Renal cortical epithelial cell (primary cell): ENCODE measurements around the gene CNGB1. TPM values are rescaled to one million over a fixed set of nuclear protein-coding genes. Genes with fewer than 3 reads are reported as not detected.
"Not testable (repeated sequence)": the region's sequence is repeated elsewhere in the genome, so short reads cannot be mapped to it uniquely, and the experiment has no call there.

ENCODE experiments used
- DNase-seq: peaks from one replicate; pipeline ENCODE4 v3.0.0-alpha.2; 2011; ENCODE audit warnings: low read depth
- total RNA-seq: library from RNA; depleted of rRNA; stranded (reverse); fragments of >200 nt; gene quantifications from 2 replicates; pipeline ENCODE4 v1.2.3, GENCODE V29; 2014

Gene CNGB1
- total RNA-seq, 1 donor from 2014 or later = 0.60 TPM

DNA sequence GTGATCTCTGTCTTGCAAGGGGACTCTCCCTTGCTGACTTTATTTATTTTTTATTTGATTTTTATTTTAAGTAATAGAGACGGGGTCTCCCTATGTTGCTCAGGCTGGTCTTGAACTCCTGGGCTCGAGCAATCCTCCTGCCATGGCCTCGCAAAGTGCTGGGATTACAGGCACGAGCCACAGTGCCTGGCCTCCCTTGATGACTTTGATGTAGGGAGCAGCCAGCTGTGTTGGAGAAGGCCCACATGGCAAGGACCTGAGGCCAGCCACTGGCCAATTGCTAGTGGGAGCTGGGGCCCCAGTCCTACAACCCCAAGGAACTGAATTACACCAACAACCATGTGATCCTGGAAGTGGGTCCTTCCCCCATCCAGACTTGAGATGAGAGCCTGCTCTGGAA is 81.8 kb downstream of the CNGB1 start:
- DNase-seq = no peak

DNA sequence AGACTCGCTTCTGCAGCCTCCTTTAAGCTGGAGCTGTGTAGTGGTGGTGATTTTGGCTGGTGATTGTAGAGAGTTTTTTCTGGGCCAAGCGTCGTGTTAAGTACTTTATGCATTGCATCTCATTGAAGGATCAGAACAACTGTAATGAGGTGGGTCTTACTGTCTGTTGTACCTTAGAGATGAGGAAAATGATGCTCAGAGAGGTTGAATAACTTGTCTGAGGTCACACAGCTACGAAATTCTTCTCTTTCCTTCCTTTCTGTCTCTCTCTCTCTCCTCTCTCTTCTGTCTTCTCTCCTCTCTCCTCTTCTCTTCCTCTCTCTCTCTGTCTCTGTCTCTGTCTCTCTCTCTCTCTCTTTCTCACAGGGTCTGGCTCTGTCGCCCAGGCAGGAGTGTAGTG is 82.8 kb downstream of the CNGB1 start:
- DNase-seq = no peak

DNA sequence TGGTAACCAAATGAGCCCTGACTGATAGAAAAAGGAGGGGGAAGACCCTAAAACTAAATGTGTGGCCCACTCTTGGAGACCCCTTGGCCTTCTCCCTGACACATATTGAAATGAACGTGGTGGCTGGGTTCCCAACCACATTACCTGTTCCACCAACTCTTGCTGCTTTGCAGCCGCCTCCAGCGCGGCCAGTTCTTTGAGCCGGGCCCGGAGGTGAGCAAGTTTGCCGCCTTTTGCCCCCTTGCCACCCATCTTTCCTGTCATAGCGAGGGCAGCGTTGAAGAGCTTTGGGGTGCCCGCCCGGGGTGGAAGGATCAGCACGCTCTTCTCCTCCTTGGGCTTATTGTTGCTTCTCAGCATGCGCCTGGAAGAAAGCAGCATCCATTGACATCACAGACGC is 83.2 kb downstream of the CNGB1 start:
- DNase-seq = no peak

DNA sequence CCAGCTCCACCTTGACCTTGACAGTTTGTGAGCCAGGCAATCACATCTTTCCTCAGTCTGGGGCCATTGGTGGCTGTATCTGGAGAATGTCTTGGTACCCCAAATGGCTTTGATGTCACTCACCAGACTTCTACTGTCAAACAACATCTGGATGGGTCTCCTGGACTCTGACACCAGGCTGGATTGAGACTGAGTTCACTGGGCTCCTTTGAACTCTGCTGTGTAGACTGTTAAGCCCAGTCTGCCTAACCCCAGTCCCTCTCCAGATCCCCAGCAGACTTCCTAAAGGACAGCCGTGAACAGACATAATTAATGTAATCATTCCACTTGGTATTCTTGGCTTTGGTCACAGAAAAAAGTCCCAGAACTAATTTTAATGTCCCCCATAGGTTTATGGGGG is 84.5 kb downstream of the CNGB1 start:
- no peak for DNase-seq

DNA sequence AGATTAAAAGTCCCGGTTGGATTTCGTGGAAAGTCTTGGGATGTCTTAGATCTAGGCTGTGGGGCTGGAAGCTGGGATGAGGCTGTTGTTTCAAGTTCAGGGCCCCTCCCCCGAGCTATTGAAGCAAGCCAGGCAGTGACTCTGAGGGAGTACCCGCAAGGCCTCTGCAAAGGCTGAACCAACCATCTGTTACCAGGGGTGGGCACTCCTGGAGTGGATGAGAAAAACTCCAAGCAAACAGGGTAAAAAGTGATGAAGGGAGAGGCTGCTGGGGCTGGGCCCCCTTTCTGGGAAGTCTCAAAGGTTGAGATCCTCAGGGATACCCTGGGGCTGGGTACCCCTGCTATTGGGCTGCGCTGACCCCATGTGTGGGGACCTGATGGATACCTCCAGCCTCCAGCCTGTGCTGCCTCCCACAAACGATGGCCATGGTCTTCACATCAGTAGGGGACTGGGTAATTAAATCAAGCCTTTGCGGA is 86.2 kb downstream of the CNGB1 start:
- DNase-seq = no peak

DNA sequence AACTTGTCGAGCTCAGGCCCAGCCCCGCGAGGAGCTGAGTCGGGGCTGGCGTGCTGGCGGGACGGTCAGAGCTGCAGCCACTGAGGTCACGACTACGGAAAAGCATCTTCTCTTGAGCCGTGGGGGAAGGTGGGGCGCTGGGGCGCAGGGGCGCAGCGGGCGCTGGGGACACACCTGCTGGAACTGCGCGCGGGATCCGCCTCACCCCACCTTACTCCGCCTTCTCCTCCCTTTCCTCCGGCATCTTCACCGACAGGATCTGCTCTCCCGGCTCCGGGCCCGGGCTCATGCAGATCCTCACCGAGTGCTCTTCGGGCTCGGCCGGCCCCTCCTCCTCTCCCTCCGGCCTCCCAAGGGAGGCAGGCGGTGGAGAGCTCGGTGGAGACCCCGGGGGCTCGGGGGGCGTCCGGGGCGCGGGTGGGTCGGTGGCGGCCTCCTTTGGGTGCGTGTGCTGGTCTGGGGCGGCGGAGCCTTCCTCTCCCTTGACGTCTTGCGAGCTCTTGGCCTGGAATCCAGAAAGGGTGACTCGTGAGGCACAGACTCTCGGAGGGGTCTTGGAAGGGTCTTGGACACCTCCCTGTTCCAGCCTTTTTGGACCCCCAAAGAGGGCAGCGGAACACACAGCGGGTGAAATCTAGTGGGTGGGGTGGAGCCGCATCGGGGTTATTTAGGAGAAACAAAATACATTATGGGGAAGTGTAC is 86.8 kb downstream of the CNGB1 start:
- no peak for DNase-seq

DNA sequence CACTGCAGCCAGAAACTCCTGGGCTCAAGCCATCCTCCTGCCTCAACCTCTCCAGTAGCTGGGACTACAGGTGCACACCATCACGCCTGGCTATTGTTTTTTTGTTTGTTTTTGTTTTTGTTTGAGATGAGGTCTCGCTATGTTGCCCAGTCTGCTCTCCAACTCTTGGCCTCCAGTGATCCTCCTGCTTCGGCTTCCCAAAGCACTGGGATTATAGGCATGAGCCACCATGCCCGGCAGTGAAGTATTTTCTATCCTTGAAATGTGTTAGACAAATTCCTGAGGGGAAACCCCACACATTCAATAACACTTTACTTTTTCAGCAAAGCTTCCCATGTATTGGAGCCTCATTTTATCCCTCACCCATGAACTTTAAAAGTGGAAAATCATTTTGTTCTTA is 87.4 kb downstream of the CNGB1 start:
- DNase-seq = no peak

DNA sequence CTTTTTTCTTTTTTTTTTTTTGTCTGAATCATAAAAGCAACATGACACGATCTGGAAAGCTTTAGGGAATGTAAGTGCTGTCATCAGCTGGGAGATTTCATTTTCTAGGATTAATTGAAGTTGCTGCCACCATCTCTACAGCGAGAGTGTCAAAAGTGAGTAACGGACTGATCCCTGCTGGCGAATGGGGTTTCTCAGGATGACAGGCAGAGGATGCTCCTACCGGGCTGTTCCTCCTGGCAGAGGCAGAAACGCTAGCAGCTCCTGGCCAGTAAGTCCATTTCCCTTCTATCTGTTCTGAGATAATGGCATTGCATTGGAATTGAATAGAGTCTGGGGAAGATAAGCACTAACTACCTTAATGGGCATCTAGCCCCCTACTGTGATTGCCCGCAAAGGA is 88.1 kb downstream of the CNGB1 start:
- no peak for DNase-seq

DNA sequence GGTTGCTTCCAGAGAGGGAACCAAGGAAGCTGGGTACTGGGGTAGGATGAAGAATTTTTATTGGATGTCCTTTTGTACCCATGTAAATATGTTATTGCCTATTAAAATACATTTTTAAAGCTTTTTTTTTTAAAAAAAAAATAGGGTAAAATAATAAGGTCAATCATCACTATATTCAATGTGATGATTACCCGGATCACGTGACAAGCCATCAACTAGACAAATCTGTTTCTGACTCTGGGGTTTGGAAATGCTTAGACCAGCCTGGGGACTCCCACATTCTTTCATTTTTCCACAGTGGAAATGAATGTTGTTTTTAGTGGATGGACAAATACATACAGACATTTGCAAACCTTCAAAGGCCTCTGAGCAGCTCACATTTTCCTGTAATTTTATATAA is 88.7 kb downstream of the CNGB1 start:
- no peak for DNase-seq

DNA sequence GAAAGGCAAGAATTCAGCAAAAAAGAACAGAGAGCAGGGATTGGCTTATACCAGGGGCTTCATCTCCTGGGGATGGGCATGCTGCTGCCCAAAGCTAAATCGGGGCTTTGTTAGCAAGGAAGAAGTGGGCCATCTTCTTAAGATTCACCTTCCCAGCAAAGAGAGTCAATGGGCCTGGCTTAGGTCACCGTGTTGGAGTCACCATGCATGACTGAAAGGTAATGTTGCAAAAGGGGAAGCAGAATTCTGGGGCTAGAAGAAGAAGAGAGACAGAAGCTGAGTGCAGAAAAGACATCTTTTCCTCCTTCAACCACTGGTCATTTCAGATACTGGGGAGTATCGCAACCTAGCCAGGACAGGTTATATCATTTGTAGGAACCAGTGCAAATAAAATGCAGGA is 92.3 kb downstream of the CNGB1 start:
- no peak for DNase-seq

DNA sequence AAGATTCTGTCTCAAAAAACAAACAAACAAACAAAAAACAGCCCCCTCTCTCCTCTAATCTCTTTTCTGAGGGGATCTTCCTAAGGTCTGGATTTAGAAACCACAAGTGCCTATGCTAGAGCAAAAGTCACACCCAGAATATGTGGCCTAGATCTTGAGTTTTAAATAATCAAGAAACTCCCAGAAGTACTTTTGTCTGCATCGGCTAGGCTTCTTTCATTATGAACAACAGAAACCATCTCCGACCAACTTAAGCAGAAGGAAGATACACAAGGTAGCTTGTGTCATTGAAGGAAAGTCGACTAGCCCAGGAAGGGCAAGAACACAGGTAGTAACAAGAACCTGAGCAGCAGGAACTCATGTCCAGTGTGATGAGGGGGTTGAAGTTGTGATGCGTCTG is 94.7 kb downstream of the CNGB1 start:
- no peak for DNase-seq

DNA sequence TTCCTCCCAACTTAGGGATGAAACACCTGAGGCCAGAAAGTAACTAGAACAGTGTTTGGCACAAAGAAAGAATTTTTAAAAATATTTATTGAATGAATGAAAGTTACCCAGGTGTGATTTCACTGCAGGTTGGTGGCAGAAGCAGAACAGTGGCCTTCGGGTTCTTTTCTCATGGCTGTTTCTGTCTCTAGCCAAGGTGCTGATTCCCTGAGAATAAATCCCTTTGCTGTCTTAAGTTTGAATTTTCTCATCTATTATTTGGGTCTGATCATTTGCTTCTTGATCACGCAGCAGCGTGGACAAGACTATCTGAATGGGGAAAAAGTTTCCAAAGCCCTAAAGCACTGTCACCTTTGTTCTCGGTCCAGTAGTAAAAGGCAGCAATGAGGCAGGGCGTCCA is 95.6 kb downstream of the CNGB1 start:
- no peak for DNase-seq

DNA sequence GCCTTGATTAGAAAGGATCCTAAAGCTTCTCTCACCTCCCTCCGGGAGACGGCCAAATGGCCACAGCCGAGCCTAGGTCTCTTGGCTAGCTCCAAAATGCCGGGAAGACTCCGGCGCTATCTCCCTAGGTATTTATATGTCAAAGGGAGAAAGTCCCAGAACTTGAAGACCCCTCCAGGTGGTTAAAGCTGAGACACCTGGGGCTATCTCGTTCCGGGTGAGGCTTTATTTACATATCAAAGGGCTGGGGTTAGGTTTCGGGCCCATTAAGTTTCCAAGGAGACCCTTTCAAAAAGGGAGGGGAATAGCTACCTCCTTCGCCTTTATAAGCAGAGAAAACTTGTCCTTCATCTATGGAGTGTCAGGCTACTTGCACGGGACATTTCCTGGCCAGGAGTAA is 97.7 kb downstream of the CNGB1 start:
- no peak for DNase-seq

DNA sequence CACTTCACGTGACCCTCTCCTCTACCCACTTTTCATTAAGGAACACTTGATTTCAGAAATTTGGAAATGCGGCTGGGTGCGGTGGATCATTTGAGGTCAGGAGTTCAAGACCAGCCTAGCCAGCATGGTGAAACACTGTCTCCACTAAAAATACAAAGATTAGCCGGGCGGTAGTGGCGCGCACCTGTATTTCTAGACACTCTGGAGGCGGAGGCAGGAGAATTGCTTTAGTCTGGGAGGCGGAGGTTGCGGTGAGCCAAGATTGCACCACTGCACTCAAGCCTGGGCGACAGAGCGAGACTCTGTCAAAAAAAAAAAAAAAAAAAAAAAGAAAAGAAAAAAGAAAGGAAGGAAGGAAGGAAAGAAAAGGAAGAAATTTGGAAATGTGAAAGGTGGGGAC is 98.2 kb downstream of the CNGB1 start:
- DNase-seq = not testable (repeated sequence)

DNA sequence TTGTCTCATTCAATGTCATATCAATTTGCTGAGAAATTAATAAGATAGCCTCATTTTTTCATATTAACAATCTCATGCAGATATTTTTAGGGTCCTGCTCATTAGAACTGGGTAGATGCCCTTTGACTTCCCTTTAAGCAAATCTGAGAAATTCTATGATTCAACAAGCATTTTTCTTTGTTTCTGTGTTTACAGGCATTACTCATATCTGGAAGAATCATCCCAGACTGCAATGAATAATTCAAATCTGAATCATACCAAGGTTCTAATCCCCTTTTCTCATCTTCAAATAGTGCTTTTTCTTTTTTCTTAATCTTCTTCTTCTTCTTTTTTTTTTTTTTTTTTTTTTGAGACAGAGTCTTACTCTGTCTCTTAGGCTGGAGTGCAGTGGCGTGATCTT is 99.5 kb downstream of the CNGB1 start:
- DNase-seq = peak; percentile 71

DNA sequence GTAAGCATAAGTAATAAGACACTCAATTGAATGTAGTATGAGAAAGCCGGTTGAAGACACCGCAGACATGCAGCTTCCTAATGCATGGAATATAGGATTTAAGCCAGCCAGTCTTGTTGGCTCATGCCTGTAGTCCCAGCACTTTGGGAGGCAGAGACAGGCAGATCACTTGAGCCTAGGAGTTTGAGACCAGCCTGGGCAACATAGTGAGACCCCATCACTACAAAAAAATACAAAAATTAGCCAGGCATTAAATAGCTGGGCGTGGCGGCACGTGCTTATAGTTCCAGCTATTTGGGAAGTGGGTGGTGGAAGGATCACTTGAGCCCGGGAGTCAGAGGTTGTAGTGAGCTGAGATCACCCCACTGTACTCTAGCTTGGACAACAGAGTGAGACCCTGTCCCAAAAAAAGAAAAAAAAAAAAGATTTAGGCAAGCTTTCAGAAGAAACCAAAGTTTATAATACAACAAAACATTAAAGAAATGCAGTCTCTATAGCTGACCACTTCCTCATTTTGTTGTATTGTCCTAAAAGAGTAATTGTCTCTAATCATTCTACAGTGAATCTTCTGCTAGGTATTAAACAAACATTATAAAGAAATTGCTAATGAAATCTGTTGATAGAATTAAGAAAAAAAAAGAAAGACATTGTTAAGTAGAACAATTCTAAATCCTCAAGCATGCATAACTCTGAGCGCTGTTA is 100.0 kb downstream of the CNGB1 start:
- no peak for DNase-seq

DNA sequence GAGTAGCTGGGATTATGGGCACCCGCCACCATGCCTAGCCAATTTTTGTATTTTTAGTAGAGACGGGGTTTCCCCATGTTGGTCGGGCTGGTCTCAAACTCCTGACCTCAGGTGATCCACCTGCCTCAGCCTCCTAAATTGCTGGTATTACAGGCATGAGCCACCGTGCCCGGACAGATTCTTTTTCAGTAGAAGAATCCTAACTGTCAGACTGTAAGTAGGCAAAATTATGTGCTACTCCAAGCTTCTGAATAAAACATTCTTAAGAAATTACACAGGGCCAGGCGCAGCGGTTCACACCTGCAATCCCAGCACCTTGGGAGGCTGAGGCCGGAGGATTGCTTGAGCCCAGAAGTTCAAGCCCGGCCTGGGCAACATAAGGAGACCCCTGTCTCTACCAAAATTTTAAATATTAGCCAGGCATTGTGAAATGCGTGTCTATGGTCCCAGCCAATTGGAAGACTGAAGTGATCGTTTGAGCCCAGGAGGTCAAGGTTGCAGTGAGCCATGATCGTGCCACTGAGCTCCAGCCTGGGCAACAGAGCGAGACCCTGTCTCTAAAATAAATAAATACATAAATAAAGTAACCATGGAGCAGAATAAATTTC is 101.9 kb downstream of the CNGB1 start:
- no peak for DNase-seq

DNA sequence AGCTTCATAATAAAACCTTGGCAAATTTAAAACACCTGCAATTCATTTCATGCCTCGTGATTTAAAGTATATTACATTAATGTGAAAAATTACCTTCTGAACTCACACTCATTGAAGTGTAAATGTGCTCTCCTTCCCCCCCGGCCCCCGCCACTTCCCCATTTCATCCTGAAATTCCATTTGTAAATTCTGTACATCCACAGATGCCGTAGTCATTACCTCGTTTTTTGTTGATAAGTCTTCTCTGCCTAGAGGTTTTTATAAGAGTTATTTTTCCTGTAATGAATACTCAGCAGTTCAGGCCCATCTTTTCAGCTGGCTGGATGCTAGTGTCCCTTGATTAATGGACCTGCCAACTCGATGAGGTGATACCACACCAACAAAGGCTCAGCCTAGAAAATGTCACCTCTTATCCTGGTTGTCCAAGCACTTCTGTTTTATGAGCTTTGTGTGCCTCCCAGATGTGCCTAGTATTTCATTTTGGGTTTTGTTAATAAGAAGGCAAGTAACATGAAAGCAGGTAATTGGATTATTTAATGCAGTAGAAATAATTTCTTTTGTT is 103.8 kb downstream of the CNGB1 start:
- no peak for DNase-seq

DNA sequence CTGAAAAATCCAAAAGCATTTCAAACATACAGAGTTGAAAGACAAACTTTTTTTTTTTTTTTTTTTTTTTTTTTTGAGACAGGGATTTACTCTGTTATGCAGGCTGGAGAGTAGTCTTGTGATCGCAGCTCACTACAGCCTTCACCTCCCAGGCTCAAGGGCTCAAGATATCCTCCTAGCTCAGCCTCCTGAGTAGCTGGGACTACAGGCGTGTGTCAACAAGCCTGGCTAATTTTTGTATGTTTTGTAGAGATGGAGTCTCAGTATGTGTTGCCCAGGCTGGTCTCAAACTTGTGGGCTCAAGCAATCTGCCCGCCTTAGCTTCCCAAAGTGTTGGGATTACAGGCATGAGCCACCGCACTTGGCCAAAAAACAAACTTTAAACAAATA is 104.4 kb downstream of the CNGB1 start:
- no peak for DNase-seq

DNA sequence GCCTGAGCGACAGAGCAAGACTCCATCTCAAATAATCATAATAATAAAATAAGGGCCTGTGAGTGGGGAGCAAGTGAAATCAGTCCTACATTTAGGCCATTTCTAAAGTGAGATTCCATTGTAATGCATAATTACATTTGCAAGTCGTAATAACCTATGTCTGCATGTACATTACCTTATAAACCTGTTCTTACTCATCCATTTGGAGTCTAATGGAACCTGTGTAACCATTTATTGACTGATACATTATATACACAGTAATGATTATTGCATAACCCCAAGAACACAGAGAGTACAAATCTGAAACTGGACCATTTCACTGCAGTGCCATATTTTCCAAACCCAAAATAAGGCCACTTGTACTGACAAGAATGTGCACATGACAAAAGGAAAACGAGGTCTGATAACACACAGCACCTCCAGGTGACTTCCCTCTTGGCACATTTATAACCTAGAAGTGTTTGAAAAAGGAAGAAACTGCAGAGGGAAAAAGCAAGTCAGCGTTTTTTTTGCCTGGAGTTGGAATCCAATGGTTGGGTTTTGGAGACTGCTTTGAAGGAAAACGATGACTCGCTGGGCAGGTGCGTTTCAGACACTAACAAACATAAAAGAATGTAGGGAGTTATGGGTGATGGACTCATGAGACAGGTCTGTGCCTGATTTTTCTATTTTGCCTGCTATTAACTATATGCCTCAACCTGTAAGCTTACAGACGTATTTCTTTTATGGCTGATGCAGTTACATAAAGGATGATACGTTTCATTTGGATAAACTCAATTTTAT is 105.0 kb downstream of the CNGB1 start:
- DNase-seq = no peak

DNA sequence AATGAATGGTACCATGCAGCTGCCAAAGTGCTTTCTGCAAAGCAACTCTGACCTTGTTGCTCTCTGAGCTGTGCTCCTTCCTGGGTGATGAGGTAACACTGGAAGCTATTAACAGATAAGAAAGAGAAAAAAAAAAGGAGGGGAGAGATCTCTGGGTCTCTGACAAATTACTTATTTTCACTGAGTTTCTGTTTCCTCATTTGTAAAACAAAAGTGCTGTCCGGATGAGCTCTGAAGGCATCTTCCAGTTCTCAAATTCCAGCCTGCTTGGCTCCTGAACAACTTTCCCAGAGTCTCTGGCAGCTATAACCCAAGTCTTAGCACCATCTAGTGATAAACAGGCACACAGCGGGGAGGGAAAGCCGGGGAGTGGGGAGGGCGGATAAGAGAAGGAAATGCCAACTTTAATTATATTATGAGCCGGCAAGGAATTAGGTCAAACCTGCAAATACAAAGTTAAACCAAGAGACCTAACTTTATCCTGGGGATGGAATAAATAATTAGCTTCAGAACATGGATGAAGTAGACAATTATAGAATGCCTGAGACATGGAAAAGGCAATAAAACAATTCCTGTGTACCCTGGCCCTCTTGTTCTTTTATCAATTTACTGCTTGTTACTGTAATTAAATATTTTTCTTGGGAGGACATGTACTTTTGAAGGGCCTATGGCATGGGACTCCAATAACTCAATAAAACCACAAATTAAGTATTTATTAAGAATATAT is 107.3 kb downstream of the CNGB1 start:
- DNase-seq = peak; percentile 75
